Upper lobe of right lung (tissue), 1 donor: ENCODE data around the gene RFXANK. TPM values are rescaled to one million over a fixed set of nuclear protein-coding genes. Genes with fewer than 3 reads are reported as not detected.

Experiments used
- ATAC-seq: fragments of 200-7000 bp; cut with Tn5 transposase; one replicate; pipeline ENCODE4 v1.9.1; 2020; ENCODE audit warnings: mild to moderate bottlenecking, moderate library complexity
- DNase-seq: peaks from one replicate; pipeline ENCODE4 v3.0.0-alpha.2; 2020
- H3K27ac ChIP-seq: fragments of 200-600 bp; one replicate; pipeline ENCODE4 v1.8.0; 2022
- H3K27me3 ChIP-seq: fragments of 200-600 bp; one replicate; pipeline ENCODE4 v1.8.0; 2022; ENCODE audit warnings: mild to moderate bottlenecking
- H3K36me3 ChIP-seq: fragments of 200-600 bp; one replicate; pipeline ENCODE4 v1.8.0; 2022
- H3K4me1 ChIP-seq: fragments of 200-600 bp; one replicate; pipeline ENCODE4 v1.8.0; 2022
- H3K4me3 ChIP-seq: fragments of 200-600 bp; one replicate; pipeline ENCODE4 v1.8.0; 2022; ENCODE audit warnings: mild to moderate bottlenecking
- H3K9me3 ChIP-seq: fragments of 200-600 bp; one replicate; pipeline ENCODE4 v1.8.0; 2022
- intact Hi-C: fragments of 100-400 bp; cut with DNase I; formaldehyde crosslinking; loops from one replicate; pipeline ENCODE4 v1.11.0; 2022
- total RNA-seq: library from RNA; stranded (reverse); fragmentation: NEBNext Ultra II Directional; extraction: Animal tissue kit (Norgen Biotek cat#: 25700); gene quantifications from one replicate; pipeline ENCODE4 v1.2.1, GENCODE V29; 2021
- TF ChIP-seq, protein P1 (sequence below): fragments of 200-600 bp; IDR thresholded peaks from one replicate; pipeline ENCODE4 v1.8.0; 2022; ENCODE audit warnings: antibody characterized with exemption
- donor health status: DM: no; HTN: yes; CAD: no; lungs with severe emphysema.

RFXANK gene
- total RNA-seq, 1 donor from 2014 or later: 66.8 TPM

GRCh38 chr19:19201697-19202630, 9.9 kb downstream of the RFXANK start:
- Histone ChIP-seq H3K9me3 (no peaks in the 10 kb centered on the region), H3K27me3 (no peaks in the 10 kb centered on the region), H3K27ac (peak overlapping the region; percentile 73), H3K36me3 (peaks cover 25% of the 10 kb centered on the region), H3K4me1 (peaks cover 9% of the 10 kb centered on the region), H3K4me3 (peak overlapping the region; percentile 62)
- ATAC-seq (no peak), DNase-seq (no peak)
- TF ChIP-seq, protein P1, sequence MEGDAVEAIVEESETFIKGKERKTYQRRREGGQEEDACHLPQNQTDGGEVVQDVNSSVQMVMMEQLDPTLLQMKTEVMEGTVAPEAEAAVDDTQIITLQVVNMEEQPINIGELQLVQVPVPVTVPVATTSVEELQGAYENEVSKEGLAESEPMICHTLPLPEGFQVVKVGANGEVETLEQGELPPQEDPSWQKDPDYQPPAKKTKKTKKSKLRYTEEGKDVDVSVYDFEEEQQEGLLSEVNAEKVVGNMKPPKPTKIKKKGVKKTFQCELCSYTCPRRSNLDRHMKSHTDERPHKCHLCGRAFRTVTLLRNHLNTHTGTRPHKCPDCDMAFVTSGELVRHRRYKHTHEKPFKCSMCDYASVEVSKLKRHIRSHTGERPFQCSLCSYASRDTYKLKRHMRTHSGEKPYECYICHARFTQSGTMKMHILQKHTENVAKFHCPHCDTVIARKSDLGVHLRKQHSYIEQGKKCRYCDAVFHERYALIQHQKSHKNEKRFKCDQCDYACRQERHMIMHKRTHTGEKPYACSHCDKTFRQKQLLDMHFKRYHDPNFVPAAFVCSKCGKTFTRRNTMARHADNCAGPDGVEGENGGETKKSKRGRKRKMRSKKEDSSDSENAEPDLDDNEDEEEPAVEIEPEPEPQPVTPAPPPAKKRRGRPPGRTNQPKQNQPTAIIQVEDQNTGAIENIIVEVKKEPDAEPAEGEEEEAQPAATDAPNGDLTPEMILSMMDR: no peak
- intact Hi-C loops: no loop called here

DNA sequence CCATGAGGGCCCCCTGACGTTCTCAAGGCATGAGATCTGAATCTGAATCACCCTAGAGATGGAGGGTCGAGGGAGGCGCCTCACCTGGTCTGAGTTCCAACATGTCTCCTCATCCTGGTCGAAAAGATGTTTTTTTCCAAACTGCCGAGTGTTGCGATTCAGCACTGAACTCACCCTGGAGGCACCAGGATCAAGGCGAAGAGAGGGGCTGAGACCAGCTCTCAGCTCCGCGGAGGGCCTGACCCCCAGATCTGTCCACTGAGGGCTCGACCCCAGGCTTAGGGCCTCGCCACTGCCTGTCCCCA, 10.6 kb downstream of the RFXANK start:
- DNase-seq: no peak
- TF ChIP-seq, protein P1: no peak
- H3K9me3 ChIP-seq: no peaks in the 10 kb centered on the region
- H3K4me3 ChIP-seq: peak overlapping the region; percentile 62
- no peaks in the 10 kb centered on the region for H3K27me3 ChIP-seq
- ATAC-seq: no peak
- intact Hi-C loops: no loop called here
- H3K4me1 ChIP-seq: peaks cover 9% of the 10 kb centered on the region
- H3K36me3 ChIP-seq: peaks cover 18% of the 10 kb centered on the region
- peak overlapping the region; percentile 73 for H3K27ac ChIP-seq

- TF ChIP-seq, protein P1: no peak
- Histone ChIP-seq H3K36me3 (peaks cover 12% of the 10 kb centered on the region), H3K9me3 (no peaks in the 10 kb centered on the region), H3K27me3 (no peaks in the 10 kb centered on the region), H3K27ac (peak within 1 kb of the TSS; percentile 73), H3K4me3 (peak within 1 kb of the TSS; percentile 62), H3K4me1 (peaks cover 9% of the 10 kb centered on the region)
- ATAC-seq: peak; percentile 93
- intact Hi-C loops: no loop called here
- DNase-seq: peak; percentile 96
These were observed 11.2 kb downstream of the RFXANK start, which contains the start of gene NR2C2AP for GRCh38 chr19:19203012-19203856. Gene NR2C2AP (minus strand): TSS chr19:19203414. CDS start chr19:19203060, 354 bp downstream.

DNA sequence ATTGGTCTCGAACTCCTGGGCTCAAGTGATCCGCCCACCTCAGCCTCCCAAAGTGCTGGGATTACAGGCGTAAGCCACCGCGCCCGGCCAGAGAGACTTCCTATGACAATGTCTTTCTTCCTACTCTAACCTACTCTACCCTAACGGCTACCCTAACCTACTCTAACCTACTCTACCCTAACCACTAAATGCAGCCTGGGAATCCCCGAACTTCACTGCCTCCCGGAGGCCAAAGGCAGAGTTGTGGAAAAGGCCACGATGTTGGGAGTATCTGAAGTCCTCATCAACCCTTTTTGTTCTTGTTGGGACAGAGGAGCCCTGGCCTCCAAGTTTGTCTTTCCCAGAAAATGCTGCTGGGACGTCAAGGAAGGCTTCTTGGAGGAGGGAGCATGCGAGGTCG, 12.1 kb downstream of the RFXANK start:
- H3K27me3 ChIP-seq: no peaks in the 10 kb centered on the region
- no peaks in the 10 kb centered on the region for H3K9me3 ChIP-seq
- ATAC-seq: no peak
- no peak overlapping the region for H3K4me3 ChIP-seq
- no peak overlapping the region for H3K27ac ChIP-seq
- TF ChIP-seq, protein P1: no peak
- peaks cover 9% of the 10 kb centered on the region for H3K4me1 ChIP-seq
- no peak for DNase-seq
- peaks cover 3% of the 10 kb centered on the region for H3K36me3 ChIP-seq
- intact Hi-C loops: no loop called here

DNA sequence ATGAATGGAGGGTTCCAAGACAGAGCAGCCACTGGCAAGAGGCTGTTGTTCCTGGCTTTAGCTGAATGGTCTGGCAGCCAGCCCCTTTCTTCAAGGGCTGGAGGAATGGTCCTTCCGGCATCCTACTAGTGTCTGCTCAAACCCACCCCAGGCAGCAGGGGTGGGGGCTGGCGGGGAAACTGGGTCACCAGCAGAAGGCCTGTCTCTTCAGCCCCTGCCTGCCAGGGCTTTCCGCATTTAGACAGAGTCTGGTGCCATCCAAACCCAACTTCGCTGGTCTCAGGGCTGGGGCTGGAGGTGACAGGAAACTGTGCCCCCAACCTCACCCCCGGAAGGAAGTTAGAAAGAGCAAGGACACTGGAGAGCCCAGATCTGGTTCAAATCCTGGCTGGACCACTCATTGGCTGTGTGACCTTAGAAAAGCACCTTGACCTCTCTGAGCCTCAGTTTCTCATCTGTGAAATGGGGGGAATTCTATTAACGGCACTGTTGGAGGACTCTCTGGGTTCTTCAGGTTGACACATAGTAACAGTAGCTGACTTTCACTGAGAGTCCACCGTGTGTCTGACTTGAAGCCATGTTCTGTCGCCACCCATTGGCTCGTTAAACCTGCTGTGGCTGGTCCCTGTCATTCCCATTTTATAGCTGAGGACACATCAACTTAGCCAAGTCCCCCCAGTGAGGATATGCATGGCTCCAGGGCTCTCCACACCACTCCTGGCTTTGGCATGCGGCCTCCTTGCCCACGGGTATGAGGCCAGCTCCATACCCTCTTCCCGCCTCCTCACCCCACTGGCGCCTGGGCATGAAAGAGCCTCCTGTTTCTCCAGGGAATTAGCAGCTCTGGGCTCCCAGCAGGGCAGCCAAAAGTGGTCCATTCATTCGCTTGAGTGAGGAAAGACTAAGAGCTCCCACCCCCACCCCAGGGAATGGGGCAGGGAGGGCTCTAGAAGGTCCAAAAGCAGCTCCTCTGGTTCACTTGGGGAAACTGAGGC, 13.7 kb downstream of the RFXANK start:
- H3K27ac ChIP-seq: no peak overlapping the region
- peaks cover 9% of the 10 kb centered on the region for H3K4me1 ChIP-seq
- no peaks in the 10 kb centered on the region for H3K27me3 ChIP-seq
- H3K36me3 ChIP-seq: no peaks in the 10 kb centered on the region
- ATAC-seq (no peak), DNase-seq (no peak)
- no peaks in the 10 kb centered on the region for H3K9me3 ChIP-seq
- intact Hi-C loops: no loop called here
- H3K4me3 ChIP-seq: no peak overlapping the region
- TF ChIP-seq, protein P1: no peak
